HG03025 (cell line): ENCODE data around the gene C8G.

Experiments
- ATAC-seq: cut with Tn5 transposase; IDR thresholded peaks from one replicate; pipeline ENCODE4 v1.9.1; 2021; ENCODE audit warnings: mild to moderate bottlenecking, moderate library complexity; ENCODE audit not compliant: unreplicated experiment, low FRiP score

Gene C8G

DNA sequence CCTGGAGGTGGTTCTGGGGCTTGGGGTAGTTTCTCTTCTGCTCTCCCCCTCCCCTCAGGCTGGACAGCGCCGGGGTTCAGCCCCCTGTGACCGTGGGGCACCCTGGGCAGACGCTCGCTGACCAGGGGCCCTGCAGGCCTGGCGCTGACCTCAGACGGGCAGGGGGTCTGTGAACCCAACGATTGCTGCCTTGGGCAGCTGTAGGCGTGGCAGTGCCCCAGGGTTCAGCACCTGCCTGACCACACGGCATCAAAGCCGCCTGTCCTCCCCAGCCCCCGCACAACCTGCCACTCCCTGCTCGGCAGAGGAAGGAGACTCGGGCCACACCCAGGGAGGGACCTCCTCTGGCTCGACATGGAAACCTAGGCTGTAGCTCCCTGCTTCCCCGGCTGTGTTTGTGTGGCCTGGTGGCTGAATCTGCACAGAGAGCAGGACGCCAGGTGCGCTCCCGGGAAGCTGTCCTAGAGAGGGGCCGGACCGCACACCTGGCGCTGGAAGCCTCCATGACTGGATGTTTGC, 19.2 kb downstream of the C8G start:
- ATAC-seq, result no peak

DNA sequence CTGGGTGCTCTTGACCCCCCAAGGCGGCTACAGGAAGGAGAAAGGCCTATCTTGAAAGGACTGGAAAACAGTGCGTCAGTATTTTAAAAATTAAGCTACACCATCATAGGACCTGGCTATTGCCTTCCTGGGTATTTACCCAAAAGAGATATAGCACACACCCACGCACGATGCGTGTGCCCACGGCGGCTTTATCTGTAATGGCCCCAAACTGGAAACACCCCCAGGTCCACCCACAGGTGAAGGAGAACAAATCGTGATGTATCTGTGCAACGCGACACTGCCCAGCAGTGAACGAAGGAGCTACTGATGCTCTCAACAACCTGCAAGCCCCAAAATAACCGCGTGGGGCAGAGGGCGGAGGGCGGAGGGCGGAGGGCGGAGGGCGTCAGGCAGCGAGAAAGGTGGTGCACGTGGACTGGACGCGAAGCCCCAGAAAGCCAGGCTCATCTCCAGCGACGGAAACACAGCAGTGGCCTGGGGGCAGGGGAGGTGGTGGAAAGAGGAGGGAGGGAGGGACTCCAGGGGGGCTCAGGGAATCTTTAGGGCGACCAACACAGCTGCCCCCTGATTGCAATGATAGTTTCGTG, 19.9 kb downstream of the C8G start:
- no peak for ATAC-seq

DNA sequence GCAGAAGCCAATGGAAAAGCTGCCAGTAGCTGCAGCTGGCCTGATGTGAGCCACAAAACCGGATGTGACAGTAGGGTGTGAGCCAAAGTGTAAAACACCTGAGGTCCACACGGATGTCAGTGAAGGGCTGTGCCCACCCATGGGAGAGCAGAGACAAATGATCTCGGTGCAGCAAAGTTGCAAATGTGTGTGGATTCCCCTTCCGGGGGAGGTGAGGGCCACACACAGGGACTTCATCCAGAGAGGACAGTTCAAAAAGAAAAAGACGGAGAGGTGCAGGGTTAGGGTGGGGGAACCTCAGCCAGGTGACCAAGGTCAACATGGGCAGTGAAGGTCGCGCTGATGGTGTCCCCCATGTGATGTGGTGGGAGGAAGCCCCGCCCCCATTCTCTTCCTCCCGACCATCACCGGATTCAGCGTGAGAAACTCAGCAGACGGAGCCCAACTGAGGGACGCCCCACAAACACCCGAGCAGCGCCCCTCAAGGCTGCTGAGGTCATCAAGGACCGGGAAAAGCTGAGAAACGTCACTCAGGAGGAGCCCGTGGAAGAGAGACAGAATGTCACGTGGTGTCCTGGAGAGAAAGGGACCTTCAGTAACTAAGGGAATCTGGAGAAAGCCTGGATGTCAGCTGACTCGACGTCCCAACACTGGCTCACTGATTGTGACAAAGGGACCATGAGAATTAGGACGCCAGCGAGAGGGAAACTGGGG, 20.9 kb downstream of the C8G start:
- ATAC-seq, result no peak

DNA sequence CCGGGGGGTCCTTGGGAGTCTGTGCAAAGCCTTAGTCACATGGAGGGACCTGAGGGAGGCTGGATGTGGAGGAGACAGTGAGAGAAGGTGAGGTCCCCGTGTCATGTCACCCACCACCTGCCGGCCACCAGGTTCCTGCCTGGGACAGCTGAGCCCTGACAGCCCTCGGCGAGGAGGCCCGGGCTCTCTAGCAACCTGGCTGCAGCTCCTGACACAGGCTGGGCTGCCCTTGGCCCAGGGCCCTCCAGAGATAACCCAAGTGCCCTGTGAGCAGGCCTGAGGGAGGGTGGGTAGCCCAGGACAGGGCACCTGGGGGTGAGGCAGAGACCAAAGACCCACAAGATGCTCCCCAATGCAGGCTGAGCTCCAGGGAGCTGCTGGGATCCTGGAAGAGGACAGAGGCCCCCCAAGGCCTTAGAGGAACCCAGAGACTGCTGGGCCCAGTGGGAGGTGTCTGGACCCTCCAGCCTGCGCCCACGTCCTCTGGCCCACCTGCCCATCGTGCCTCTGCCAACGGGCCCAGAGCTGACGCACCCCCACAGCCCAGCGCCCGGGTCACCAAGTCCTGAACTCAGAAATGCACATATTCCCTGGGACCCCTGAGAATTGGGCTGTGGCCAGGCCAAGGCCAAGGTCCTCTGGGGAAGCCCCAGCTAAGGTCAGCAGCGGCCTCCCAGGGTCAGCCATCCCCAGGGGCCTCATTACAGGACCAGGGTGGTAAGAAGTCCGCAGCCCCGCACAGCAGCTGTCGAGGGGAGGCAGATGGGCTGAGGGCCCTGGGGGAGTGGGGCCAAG, 23.5 kb downstream of the C8G start:
- ATAC-seq, result no peak

DNA sequence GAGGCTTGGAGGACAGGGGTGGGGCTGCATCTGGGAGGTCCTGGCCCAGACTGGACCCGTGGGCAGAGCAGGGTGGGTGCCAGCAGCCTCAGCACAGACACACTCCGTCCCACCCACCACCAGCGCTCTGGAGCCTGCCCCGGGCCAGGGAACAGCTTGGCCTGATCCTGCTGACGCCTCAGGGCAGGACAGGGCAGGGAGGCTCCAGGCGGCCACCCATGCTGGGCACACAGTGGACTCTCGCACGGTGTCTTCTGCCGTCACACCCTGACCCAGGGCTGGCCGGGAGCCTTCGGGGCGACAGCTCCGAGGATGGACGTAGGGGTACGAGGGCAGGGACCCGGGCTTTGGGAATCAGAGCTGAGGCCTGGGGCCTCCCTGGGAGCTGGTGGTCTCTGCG, 24.1 kb downstream of the C8G start:
- no peak for ATAC-seq

- ATAC-seq, result no peak
Measured at GRCh38 chr9:136969774-136970173, 24.7 kb downstream of the C8G start.

GRCh38 chr9:136970361-136970760, 25.3 kb downstream of the C8G start:
- ATAC-seq, result no peak

DNA sequence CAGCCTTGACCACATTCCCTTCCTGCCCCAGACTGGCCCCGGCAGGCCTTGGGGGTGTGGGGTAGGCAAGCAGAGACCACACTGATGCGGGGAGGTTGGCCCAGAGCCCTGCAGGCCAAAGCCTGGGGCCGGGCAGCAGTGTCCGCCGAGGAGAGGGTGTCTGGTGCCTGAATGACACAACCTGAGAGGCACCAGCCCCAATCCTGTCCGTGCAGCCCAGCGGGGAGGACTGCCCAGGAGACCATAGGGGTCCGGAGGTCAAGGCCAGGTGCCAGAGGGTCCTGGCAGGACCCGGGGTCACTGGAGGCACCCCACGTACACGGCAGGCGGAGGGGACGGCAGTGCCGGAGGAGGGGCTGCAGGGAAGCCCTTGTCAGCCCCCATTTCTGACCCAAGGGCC, 26.7 kb downstream of the C8G start:
- ATAC-seq, result no peak

DNA sequence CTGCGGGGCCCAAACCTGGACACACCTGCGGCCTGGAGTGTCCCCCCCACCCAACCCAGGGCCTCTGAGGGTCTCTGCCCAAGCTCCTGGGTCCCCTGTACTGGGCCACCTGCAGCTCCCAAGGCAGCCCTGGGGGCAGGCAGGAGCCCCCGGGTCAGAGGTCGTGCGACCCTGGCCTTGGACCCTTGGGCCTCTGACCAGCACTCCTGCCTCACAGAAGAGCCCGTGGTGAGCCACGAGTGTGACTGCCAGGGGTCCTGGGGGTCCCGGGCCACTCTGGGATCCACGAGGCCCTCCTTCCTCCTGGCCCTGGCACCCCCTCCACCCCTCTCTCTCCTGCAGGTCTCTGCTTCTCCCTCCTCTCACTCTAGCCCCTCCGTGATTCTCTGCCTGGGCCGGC, 27.3 kb downstream of the C8G start:
- ATAC-seq, result no peak

- ATAC-seq, result no peak
Measured at GRCh38 chr9:136972743-136973142, 27.7 kb downstream of the C8G start.

- ATAC-seq, result no peak
Measured at GRCh38 chr9:136973618-136974617, 28.9 kb downstream of the C8G start.

DNA sequence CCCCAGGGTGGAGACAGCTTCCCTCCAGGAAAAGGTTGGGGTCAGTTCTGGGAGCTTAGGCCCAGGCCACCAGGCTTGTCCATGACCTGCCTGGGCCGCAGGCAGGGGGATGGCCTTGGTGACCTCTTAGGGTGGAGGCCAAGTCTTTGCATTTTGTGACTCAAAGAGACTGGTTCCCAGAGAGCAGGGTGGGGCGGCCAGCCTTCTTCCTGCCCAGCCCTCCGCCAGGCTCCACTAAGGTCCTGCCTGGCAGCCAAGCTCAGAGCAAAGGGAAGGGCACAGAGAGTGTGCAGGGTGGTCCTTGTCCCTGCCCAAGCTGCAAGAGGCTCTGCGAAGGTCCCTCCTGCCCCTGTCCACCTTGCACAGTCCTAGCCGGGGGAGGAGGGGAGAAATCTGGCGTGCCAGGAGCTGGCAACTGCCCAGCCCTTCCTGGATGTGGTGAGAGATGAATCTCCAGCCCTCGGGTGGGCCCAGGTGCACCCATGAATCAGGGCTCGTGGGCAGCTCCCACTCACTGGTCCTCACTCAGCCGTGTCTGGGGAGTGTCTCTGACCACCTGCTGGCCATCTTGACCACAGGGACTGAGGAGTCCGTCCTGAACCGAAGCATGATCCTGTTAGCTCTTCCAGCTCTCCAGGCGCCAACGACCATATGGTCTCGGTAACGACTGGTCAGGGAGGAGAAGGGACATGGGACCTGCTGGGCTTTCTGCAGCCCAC, 29.9 kb downstream of the C8G start:
- no peak for ATAC-seq

GRCh38 chr9:136975644-136976043, 30.6 kb downstream of the C8G start:
- ATAC-seq, result no peak

DNA sequence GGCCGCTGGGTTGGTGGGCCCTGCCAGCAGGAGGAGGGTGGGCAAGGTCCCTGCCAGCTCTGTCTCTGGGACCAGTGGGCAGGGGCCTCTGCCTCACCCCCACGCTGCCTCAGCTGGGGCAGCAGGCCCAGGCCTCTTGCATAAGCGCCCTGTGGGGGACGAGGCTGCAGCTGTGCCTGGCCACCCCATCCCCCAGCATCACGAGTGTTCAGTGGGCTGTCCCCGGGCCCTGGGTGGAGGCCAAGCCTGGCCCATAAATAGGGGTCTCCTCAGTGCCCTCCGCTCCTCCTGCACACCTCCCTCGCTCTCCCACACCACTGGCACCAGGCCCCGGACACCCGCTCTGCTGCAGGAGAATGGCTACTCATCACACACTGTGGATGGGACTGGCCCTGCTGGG, 32.2 kb downstream of the C8G start, which contains the start of gene PTGDS:
TSS of gene PTGDS (plus strand) at position 282 of the 400 bp plus-strand sequence. CDS start at position 357, 75 bp downstream.
- ATAC-seq, result no peak

- ATAC-seq, result no peak
Measured at GRCh38 chr9:136977649-136978072, 32.6 kb downstream of the C8G start.

GRCh38 chr9:136978073-136978864, 33.2 kb downstream of the C8G start:
- no peak for ATAC-seq

- no peak for ATAC-seq
Measured at GRCh38 chr9:136978865-136979544, 34.0 kb downstream of the C8G start.
